Measurements from ENCODE around the gene PAM16. TPM values are rescaled to one million over a fixed set of nuclear protein-coding genes. Genes with fewer than 3 reads are reported as not detected.
"Not testable (repeated sequence)": the region's sequence is repeated elsewhere in the genome, so short reads cannot be mapped to it uniquely, and the experiment has no call there.

PAM16 gene
- 10 to 100 TPM; 25.3 to 28.8 TPM for total RNA-seq
- long read RNA-seq, donor 1, partial matches to known transcripts, result 0 of 4 reads
- long read RNA-seq, donor 1, other reads (novel, unspliced or antisense), result 0 of 4 reads
- long read RNA-seq, donor 2, partial matches to known transcripts, result 0 of 8 reads
- long read RNA-seq, donor 2, other reads (novel, unspliced or antisense), result 6 of 8 reads

- intact Hi-C loops (cut with DNase I), result no loop called here
- DNase-seq (ENCODE audit: low spot score), result peak; percentile 99
Measured at GRCh38 chr16:4350787-4351659, at the start of gene PAM16. Gene PAM16, minus strand, starts transcription at chr16:4351321. Its CDS starts 87 bp downstream, at chr16:4351234.

- intact Hi-C loops (cut with DNase I), result no loop called here
- no peak for DNase-seq (ENCODE audit: low spot score)
Measured at GRCh38 chr16:4399001-4399730, 48.0 kb upstream of the PAM16 start.

GRCh38 chr16:4395055-4395726 is 44.1 kb upstream of the PAM16 start:
- intact Hi-C loops (cut with DNase I), result no loop called here
- DNase-seq (ENCODE audit: low spot score), result no peak

GRCh38 chr16:4393850-4394249 is 42.7 kb upstream of the PAM16 start:
- intact Hi-C loops (cut with DNase I); DNase-seq (ENCODE audit: low spot score): not testable (repeated sequence)

GRCh38 chr16:4393240-4393600 is 42.1 kb upstream of the PAM16 start:
- intact Hi-C loops (cut with DNase I), result no loop called here
- no peak for DNase-seq (ENCODE audit: low spot score)

- intact Hi-C loops (cut with DNase I), result no loop called here
- no peak for DNase-seq (ENCODE audit: low spot score)
Measured at GRCh38 chr16:4392382-4393239, 41.5 kb upstream of the PAM16 start.

- intact Hi-C loops (cut with DNase I), result no loop called here
- DNase-seq (ENCODE audit: low spot score), result no peak
Measured at GRCh38 chr16:4391631-4392381, 40.7 kb upstream of the PAM16 start.

- intact Hi-C loops (cut with DNase I), result no loop called here
- DNase-seq (ENCODE audit: low spot score), result no peak
Measured at GRCh38 chr16:4390266-4391260, 39.4 kb upstream of the PAM16 start.

GRCh38 chr16:4389051-4389955 is 38.2 kb upstream of the PAM16 start:
- DNase-seq (ENCODE audit: low spot score), result no peak
- intact Hi-C loops (cut with DNase I), result no loop called here

GRCh38 chr16:4388271-4389021 is 37.3 kb upstream of the PAM16 start:
- intact Hi-C loops (cut with DNase I), result no loop called here
- no peak for DNase-seq (ENCODE audit: low spot score)

- intact Hi-C loops (cut with DNase I), result no loop called here
- no peak for DNase-seq (ENCODE audit: low spot score)
Measured at GRCh38 chr16:4387781-4388180, 36.7 kb upstream of the PAM16 start.

GRCh38 chr16:4386951-4387565 is 35.9 kb upstream of the PAM16 start:
- no peak for DNase-seq (ENCODE audit: low spot score)
- intact Hi-C loops (cut with DNase I), result no loop called here

- intact Hi-C loops (cut with DNase I), result no loop called here
- DNase-seq (ENCODE audit: low spot score), result no peak
Measured at GRCh38 chr16:4386451-4386805, 35.3 kb upstream of the PAM16 start.

GRCh38 chr16:4385789-4386450 is 34.8 kb upstream of the PAM16 start:
- intact Hi-C loops (cut with DNase I), result no loop called here
- no peak for DNase-seq (ENCODE audit: low spot score)

All from posterior vena cava (tissue), 2 donors.